Measurements from ENCODE around the gene ATL2.
"Not testable (repeated sequence)": the region's sequence is repeated elsewhere in the genome, so short reads cannot be mapped to it uniquely, and the experiment has no call there.

Gene ATL2

GRCh38 chr2:38281095-38281742, 95.9 kb downstream of the ATL2 start:
- TF ChIP-seq, protein P1, sequence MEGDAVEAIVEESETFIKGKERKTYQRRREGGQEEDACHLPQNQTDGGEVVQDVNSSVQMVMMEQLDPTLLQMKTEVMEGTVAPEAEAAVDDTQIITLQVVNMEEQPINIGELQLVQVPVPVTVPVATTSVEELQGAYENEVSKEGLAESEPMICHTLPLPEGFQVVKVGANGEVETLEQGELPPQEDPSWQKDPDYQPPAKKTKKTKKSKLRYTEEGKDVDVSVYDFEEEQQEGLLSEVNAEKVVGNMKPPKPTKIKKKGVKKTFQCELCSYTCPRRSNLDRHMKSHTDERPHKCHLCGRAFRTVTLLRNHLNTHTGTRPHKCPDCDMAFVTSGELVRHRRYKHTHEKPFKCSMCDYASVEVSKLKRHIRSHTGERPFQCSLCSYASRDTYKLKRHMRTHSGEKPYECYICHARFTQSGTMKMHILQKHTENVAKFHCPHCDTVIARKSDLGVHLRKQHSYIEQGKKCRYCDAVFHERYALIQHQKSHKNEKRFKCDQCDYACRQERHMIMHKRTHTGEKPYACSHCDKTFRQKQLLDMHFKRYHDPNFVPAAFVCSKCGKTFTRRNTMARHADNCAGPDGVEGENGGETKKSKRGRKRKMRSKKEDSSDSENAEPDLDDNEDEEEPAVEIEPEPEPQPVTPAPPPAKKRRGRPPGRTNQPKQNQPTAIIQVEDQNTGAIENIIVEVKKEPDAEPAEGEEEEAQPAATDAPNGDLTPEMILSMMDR (IDR thresholded peaks at IDR 0.05; ENCODE audit: insufficient read depth, missing control alignments) = no peak
- FAIRE-seq = no peak
- DNase-seq (ENCODE audit: insufficient read length, low spot score) = no peak

GRCh38 chr2:38279201-38279600, 97.9 kb downstream of the ATL2 start:
- DNase-seq (ENCODE audit: insufficient read length, low spot score) = no peak
- no peak for FAIRE-seq
- TF ChIP-seq, protein P1 (IDR thresholded peaks at IDR 0.05; ENCODE audit: insufficient read depth, missing control alignments) = no peak

DNA sequence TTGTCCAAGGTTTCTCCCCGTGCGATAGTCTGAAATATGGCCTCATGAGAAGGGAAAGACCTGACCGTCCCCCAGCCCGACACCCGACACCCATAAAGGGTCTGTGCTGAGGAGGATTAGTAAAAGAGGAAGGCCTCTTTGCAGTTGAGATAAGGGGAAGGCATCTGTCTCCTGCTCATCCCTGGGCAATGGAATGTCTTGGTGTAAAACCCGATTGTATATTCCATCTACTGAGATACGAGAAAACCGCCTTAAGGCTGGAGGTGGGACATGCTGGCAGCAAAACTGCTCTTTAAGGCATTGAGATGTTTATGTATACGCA, 99.0 kb downstream of the ATL2 start:
- not testable (repeated sequence) for FAIRE-seq; DNase-seq (ENCODE audit: insufficient read length, low spot score)

DNA sequence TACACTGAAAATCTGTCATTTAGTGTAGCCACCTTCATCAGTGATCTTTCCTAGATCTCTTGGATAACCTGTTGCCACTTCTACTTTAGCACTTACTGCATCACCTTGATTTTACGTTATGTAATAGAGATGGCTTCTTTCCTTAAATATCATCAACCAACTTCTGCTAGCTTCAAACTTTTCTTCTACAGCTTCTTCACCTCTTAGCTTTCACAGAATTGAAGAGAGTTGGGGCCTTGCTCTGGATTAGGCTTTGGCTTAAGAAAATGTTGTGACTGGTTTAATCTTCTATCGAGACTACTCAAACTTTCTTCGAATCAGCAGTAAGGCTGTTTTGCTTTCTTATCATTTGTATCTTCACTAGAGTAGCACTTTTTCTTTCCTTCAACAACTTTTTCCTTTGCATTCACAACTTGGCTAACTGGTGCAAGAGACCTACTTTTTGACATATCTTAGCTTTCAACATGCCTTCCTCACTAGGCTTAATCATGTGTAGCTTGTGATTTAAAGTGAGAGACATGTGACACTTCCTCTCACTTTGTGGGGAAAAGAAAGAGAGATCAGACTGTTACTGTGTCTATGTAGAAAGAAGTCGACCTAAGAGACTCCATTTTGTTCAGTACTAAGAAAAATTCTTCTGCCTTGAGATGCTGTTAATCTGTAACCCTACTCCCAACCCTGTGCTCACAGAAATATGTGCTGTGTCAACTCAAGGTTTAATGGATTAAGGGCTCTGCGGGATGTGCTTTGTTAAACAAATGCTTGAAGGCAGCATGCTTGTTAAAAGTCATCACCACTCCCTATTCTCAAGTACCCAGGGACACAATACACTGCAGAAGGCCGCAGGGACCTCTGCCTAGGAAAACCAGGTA, 99.6 kb downstream of the ATL2 start:
- TF ChIP-seq, protein P1 (IDR thresholded peaks at IDR 0.05; ENCODE audit: insufficient read depth, missing control alignments) = no peak
- FAIRE-seq = no peak
- DNase-seq (ENCODE audit: insufficient read length, low spot score) = no peak

DNA sequence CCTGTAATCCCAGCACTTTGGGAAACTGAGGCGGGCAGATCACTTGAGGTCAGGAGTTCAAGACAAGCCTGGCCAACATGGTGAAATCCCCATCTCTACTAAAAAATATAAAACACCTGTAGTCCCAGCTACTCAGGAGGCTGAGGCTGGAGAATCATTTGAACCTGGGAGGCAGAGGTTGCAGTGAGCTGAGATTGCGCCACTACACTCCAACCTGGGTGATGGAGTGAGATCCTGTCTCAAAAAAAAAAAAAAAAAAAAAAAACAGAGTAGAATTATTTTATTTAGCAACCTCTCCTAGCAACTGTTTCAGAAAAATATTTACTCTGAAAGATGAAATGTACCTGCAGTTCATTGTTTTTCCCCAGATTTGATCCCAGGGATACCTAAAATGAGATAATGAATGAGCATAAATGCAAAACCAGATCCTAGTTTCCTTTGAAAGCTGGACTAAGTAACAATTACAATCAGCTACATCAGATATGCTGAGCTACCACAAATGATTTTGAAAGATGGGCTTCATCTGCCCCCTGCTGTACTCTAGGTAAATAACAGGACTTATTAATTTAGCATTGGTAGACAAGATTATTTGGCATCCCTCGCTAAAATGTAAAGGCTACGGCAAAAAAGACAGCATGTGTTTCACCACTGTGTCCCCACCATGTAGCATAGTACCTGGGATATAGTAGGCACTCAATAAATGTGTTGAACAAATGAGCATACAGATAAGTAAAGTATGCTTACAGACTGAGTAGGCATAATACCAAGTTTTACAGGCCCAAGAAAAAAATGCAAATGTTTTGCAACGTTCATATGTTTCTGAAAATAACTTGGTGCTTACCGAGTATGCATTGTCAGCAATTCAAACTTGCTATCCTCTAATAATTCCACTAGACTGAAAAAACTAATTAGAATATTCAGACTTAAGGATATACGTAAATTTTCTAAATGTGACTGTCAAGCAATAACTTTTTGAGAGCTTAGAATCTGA, 102.5 kb downstream of the ATL2 start:
- peak; percentile 26 for DNase-seq (ENCODE audit: insufficient read length, low spot score)
- peak; percentile 94 for FAIRE-seq
- TF ChIP-seq, protein P1 (IDR thresholded peaks at IDR 0.05; ENCODE audit: insufficient read depth, missing control alignments) = peak; percentile 83

DNA sequence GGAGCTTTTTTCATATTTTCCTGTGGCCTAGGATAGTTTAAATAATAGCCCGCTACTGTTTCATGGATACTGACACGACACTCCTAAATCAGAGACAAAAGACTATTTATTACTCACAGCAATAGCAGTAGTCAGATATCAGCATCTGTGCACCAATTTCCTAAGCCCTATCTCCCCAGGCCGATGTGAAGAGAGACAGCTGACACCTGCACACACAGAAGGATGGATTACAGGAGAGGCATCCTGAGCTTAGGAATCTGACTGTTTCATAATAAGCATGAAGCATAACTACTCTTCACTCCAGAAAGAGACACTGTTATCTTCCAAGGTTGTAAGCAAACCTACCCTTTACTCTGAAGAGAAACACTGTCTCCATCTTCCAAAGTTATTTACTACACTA, 105.4 kb downstream of the ATL2 start:
- FAIRE-seq (no peak), DNase-seq (ENCODE audit: insufficient read length, low spot score) (no peak)
- TF ChIP-seq, protein P1 (IDR thresholded peaks at IDR 0.05; ENCODE audit: insufficient read depth, missing control alignments) = no peak

- DNase-seq (ENCODE audit: insufficient read length, low spot score) = no peak
- no peak for FAIRE-seq
- TF ChIP-seq, protein P1 (IDR thresholded peaks at IDR 0.05; ENCODE audit: insufficient read depth, missing control alignments) = no peak
Measured at GRCh38 chr2:38269421-38269820, 107.7 kb downstream of the ATL2 start.
